ENCODE results near the gene CD247. TPM values are rescaled to one million over a fixed set of nuclear protein-coding genes. Genes with fewer than 3 reads are reported as not detected.

CD247 gene
- total RNA-seq, 1 donor from 2014 or later: 6.5 TPM

DNA sequence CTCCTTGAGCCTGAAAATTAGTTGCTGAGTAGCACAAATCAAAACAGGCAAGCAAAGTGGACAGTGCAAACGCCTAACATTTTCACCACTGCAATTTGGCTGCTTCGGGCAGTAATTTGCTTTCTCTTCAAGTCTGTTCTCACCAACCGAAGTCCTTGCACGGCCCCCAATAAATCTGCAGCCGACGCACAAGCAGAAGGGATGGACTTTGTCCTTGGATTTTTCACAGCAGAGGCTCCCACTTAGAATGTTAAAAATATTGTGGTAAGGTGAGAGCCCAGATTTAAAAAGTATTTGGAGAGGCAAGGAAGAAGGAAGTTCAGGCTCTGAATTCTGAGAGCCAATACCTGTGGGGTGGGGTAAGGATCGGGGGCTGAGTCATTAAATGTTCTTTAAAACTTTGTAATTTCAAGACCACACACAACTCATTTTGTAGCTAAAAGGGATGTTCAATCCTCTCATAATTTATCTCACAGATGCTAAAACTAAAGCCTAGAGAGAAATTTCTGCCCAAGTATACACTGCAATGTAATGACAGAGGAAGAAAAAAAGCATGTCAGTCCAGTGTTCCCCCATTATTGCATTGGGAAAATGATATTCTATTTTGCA, 6.2 kb downstream of the CD247 start:
- DNase-seq (ENCODE audit: low spot score): no peak

DNA sequence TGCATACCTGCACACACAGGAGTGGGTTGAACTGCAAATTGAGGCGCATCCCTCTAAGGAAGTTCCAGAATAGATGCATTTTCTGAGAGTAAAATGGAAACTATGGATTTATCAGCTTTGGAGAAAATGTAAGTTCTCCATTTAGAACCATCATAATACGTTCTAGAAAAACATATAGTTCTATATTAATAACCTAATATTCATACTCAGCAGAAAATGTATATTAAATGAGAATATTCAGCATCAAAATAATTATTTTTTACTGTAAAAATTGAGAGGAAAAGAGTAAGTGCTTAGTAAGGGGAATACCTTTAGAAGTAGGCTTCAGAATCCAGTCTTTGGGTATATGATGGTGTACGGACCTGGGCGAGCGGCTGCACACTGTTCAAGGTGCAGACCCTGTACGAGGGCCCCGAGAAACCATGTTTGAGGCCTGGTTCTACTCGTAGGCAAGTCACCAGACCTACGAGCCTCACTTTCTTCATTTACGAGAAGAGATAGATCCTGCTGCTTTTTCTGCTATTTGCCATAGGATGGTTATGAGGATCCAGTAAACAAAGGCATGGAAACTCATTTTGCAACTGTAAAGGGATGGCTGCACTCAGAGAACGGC, 6.8 kb downstream of the CD247 start:
- DNase-seq (ENCODE audit: low spot score): no peak

DNA sequence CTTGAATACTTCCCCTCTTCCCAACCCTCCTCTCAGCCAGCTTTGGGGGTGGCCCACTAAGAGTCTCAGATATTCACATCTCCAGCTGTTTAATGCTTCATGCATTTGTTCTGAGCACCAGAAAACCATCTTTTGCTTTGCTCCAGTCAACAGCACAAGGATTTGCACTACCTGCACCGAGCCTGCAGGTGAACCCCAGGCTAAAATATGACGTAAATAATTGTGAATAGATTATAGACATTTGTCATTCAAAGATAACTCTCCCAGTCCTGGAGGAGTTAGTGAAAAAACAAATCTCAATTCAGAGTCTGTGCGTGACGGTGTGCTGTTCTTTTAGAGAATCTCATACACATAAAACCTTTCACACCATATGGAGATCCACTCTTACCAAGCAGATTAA, 7.4 kb downstream of the CD247 start:
- no peak for DNase-seq (ENCODE audit: low spot score)

DNA sequence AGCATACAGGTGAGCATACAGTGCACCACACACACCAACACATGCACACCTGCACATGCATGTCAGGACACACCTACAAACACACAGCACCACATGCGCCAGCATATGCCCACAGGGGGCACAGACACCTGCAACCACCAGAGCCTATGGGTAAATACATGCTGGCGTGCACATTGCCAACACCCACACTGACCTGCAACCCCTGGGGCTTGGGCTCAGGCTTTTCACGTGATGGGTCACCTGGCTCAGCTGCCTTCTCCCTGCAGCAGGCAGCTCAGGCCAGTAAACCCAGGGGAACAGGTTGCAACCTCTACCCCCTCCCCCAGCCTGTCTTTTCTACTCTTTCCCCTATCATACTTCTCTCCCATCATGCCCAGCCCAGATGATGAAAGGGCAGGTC, 8.1 kb downstream of the CD247 start:
- no peak for DNase-seq (ENCODE audit: low spot score)

DNA sequence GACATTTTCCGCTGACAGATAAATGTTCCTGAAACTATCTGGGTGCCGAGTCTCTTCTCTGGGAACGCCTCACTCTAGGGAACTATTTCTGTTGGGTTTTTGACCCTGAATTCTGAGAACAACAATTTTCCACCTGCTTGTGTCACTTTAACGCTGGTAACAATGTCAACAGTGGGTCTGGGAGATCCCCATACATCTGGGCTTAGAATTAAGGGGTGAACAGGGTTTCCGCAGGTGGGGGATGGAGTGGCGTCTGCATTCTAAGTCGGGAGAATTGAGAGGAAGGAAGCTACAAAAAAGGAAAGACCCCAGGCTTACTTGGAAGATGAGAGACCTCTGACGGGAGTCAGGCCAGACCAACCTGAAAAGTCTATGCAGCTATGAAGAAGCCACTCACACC, 8.7 kb downstream of the CD247 start:
- DNase-seq (ENCODE audit: low spot score): no peak

DNA sequence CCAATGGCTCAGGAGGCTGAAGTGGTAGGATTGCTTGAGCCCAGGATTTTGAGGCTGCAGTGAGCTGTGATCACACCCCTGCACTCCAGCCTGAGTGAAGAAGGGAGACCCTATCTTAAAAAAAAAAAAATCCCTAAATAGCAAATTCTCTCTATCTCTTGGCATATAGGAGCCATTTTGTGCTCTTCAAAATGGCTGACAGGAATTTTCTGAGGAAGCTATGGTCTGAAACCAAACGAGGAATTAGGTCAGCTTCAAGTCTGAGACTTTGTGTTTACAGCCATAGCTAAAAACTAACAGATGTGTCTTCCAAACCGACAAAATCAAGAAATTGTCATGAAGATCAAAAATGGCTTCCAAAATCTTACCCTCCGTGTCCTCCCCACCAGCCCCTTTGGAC, 10.6 kb downstream of the CD247 start:
- DNase-seq (ENCODE audit: low spot score): no peak

DNA sequence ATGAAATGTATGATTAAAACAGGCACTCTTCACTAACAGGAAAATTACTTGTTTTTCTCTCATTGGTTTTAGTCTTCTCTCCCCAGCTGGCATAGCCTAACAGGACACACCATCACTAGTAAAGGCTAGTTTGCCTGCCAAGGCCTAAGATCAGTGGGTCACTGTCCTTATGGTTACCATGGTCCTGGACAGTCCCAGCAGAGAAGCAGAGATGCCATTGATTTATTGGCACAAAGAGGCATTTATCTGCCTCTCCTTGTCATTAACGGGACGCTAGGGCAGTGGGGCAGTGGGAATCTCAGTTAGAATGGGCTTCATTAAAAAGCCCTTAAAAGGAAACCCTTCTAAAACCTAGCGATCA, 13.9 kb downstream of the CD247 start:
- DNase-seq (ENCODE audit: low spot score): no peak

DNA sequence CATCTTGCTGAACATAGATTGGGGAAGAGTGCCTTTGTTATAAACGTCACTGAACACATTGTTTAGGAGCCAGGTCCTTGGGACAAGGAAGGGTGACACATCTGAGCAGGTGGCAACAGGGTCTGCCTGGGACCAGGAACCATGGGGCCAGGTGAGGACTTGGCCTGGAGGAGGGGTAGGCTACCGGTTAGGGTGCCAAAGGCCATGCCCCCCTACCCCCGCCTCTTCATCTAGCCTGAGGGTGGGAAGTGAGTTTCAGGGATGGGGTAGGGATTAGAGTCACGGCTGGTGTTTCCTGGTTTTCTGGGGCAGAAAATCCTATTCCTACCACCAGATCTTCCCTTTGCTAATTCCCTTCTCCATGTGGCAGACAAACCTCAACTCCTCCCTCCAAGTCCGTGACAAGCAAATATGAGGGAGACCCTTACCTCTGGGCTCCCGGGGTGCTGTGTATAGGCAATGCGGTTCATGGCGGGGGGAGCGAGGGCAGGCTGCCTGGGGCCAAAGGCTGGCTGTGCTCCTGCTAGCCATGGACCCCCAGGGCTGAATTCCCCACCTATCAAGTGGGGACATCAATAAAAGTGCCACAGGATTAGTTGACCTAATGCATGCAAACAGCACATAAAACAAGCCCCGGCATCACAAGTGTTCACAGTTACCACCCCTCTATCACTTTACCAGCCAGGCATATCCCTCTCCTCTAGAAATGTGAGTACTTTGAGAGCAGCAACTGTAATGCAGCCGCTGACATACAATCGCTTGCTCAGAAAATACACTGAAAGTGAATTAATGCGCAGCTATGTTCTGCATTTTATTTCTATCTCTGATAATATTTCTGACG, 14.5 kb downstream of the CD247 start:
- no peak for DNase-seq (ENCODE audit: low spot score)

DNA sequence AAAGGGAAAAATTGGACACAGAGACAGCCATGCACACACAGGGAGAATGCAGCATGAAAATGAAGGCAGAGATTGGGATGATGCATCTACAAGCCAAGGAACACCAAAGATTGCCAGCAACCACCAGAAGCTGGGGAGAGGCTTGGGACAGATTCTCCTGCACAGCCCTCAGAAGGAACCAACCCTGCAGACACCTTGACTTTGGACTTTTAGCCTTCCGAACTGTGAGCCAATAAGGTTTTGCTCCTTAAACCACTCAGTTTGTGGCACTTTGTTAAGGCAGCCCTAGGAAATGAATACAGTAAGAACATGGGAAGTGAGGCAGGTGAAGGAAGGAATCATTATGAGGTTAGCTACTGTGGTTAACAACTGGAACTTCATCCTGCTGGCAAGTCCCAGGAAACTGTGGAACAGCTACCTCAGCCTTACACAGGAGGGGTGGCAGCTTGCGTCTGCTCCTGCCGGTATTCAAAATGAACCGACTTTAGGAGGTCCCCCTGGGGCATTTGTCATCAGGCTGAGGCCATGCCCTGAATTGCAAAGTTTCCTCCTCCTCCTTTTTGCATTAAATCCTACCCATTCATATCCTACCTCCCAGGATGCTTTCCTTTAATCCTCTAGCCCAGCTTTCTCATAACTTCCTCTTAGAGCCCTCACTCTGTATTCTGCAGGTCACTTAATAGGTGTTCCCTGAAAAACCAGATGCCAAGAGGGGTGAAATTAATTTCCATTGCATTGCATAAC, 15.4 kb downstream of the CD247 start:
- no peak for DNase-seq (ENCODE audit: low spot score)

DNA sequence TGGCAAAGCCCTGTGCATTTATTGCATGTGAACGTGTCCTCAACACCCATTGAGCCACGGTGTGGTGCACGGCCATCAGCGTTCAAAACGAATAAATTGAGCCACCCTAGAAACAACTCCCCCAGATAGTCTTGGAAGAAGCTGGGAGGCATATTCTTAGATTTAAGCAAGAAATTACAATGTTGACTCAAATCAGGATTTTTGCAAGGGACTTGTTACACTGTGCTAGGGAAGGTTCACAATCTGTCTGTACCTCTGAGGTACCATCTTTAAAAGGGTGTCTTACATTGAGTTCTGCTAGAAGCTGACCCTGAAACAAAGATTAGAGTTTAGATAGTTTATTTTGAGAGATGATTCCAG, 16.2 kb downstream of the CD247 start:
- no peak for DNase-seq (ENCODE audit: low spot score)

DNA sequence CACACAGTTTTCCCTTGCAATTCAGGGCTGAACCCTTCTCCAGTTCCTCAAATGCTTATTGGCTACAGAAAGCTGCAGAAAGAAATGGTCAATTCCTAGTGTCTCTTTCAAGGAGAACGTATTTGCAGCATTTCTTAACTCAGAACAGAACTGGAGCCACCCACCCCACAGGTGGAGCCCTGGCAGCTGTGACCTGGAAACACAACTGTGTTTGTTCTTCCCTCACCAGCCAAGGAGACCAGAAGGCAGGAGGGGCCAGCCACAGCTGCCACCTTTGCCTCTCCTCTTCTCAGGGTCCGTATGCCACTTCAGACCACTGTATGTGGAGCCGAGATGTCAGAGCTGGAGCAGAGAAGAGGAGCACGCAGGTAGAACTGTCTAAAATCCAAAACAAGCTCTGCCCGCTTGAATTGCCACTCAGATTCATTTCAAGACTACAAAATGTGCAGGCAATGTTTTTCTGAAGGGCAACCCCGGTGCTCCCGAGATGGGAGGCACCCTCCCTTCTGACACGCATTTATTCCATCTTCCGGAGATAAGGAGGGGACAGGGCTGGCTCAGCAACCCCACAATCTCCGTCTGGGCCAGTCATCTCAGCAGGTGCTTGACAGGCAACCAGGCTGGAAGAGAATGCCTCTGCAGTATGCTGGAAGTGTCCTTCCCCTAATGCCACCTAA, 16.7 kb downstream of the CD247 start:
- DNase-seq (ENCODE audit: low spot score): no peak

DNA sequence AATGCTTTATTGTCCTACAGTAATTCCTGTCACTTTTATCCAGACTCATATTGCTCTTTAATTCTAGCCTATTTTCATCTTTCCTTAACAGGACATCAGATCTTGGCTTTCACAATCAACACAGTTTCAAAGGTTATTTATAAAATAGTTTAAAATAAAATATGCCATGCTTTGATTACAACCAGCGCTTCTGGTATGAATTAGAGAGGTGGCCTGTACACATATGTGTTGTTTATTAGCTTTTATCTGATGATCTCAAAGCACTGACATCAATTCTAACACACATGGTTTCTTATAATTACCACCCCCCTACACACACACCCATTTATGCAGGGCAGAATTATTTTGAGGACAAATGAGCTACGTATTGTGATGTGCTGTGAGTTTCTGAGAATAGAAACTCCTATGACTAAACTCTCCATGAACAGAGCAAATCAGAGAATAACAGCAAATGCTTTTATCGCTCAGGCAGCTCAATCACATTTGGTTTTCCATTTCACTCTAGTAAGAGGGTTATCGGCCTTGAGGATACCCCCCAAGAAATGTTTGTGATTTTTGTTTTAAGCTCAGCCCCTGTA, 18.0 kb downstream of the CD247 start:
- no peak for DNase-seq (ENCODE audit: low spot score)

DNA sequence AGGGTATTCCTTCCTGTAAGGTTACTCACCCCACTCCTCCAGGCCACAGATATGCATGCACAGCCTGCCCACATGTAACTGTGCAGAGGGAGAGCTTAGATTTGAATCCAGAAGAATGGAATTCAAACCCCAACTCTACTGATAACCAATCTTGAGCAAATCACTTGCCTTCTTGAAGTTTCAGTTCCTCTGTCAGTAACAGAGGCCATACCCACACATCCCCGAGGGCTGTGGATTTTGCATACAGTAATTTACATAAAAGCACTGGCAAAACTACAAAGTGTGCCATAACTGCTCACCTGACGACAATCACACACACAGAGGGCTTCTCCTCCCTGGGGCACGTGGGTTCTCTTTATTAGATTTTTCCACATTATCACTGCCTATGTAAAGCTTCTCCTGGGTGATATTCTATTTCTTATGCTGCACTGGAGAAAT, 18.6 kb downstream of the CD247 start:
- no peak for DNase-seq (ENCODE audit: low spot score)

DNA sequence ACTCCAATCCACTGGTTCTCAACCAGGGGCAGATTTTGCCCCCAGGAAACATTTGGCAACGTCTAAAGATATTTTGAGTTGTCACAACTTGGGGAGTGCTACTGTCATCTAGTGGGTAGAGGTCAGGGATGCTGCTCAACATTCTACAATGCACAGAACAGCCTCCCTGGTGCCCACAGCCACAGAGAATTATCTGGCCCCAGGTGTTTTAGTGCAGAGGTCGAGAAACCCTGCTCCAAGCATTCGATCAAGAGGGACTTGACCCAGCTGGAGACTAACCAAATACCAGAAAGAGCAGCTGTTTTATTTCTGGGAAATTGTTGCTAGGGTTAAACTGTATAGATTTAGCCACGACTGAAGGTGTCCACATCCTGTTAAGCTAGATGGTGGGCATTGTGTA, 19.2 kb downstream of the CD247 start:
- DNase-seq (ENCODE audit: low spot score): no peak

DNA sequence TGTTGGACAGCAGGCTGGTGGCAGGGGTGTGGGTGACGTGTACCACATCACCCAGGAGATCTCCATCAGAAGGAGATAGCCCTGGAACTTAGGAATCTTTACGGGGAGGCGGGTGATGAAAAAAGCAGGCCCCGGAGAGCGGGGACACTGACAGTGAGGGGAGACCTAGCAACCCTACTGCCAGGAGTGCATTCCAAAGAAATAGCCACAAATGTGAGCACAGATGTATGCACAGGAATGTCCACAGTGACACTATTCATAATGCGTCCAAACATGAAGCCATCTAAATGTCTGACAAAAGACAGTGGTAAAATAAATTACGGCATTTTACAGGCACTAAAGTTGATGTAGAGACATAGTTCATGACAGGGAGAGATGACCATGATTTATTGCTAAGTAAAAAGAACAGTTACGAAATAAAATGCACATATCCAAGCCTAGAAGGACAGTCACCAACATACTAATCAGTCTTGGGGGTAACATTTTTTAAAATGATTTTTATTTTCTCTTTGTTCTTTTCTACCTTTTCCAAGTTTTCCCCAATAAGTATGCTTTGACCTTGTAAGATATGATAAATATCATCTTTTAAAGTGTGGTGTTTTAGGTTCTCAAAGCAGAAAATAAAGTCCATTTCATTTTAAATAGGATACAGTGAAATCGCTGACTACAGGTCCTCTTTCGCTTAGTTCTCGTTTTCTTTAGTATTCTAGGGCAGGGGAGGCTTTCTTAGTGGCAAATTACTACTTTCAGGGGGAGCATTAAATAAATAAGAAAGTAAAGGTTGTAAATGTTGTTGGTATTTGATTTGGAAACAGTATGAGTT, 21.3 kb downstream of the CD247 start:
- no peak for DNase-seq (ENCODE audit: low spot score)

DNA sequence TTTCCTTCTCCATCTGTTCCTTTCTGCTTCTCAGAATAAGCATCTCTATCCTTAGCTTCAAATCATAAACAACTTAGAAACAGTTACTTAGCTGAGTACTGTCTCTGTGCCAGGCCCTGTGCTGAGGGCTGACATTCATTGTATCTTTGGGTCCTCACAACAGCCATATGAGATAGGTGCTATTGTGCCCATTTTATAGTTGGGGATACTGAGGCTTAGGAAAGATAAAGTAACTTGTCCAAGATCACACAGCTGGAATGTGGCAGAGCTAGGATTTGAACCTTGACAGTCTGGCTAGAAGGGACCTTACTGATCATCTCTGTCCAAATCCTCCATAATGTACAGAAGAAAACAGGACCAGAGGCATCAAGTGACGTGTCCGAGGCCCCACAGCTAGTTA, 25.0 kb downstream of the CD247 start:
- DNase-seq (ENCODE audit: low spot score): no peak

DNA sequence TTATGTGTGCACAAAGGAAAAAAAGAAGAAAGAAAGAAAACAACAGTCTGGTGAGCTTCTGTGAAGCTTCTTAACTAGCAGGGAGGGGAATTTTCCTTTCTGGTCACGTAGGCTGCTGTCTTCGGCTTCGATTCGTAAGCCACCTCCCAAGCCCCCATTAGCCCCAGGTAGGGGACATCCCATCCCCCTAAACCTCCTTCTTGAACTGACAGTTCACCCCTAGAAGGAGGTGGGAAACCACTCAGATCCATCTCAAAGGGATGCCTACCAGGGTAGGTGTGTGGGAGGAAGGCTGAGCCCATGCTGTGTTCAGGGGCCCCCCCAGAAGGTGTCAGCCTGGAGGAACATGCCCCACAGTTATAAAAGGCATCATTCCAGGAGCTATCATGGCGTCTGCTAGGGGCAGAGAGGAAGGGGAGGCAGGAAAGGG, 25.8 kb downstream of the CD247 start:
- DNase-seq (ENCODE audit: low spot score): no peak

DNA sequence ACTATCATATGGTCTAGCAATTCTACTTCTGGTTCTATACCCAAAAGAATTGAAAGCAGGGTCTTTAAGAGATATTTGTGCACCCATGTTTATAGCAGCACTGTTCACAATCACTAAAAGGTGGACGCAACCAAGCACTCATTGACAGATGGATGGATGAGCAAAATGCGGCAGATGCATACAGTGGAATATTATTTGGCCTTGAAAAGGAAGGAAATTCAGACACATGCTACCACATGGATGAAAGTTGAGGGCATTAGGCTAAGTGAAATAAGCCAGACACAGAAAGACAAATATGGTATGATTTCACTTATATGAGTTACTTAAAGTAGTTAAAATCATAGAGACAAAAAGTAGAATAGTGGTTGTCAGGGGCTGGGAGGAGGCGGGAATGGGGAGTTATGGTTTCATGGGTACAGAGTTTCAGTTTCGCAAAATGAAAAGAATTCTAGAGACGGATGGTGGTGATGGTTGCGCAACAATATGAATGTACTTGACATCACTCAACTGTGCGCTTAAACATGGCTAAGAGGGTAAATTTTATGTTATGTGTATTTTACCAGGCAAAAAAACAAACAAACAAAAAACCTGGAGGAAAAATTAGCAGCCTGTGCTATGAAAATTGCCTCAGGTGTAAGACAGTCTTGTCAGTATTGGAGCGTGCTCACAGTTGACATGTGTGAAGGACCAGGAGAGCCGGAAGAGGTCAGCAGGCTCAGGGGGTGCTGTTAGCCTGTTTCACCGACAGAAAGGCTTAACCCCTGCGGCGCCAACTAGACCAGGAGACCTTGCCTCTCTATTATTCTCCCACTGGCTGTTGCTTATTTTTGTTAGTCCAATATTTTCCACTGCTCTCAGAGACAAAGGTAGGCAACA, 26.5 kb downstream of the CD247 start:
- no peak for DNase-seq (ENCODE audit: low spot score)

DNA sequence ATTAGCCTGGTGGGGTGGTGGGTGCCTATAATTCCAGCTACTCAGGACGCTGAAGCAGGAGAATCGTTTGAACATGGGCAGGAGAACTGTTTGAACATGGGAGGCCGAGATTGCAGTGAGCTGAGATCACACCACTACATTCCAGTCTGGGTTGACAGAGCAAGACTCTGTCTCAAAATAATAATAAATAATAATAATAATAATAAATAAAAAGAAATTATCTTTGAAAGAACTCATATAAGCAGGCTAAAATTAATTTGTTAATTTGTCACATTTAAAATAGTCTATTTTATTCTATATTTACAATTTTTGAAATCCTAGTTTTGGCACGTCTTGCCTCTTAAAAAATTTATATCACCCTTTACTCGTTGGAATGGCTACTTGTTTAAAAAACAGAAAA, 27.6 kb downstream of the CD247 start:
- DNase-seq (ENCODE audit: low spot score): no peak
